Right ventricle myocardium superior (tissue), 1 donor: ENCODE results near the gene KCNK4. TPM values are rescaled to one million over a fixed set of nuclear protein-coding genes. Genes with fewer than 3 reads are reported as not detected.
A peak's percentile ranks its signal among the peaks of the same experiment; 100 is the strongest.

ENCODE experiments used
- ATAC-seq: fragments of 200-7000 bp; cut with Tn5 transposase; one replicate; pipeline ENCODE4 v1.9.1; 2020; ENCODE audit warnings: mild to moderate bottlenecking; ENCODE audit not compliant: poor library complexity
- DNase-seq: peaks from one replicate; pipeline ENCODE4 v3.0.0-alpha.2; 2020
- intact Hi-C: fragments of 100-400 bp; cut with DNase I; formaldehyde crosslinking; loops from one replicate; pipeline ENCODE4 v1.11.2; 2022
- total RNA-seq: library from RNA; stranded (reverse); fragmentation: NEBNext Ultra II Directional; extraction: Animal tissue kit (Norgen Biotek cat#: 25700); gene quantifications from one replicate; pipeline ENCODE4 v1.2.1, GENCODE V29; 2021
- donor health status: DM: no; HTN: yes; CAD: no; lungs with severe emphysema.

The KCNK4 gene
- total RNA-seq, 1 donor from 2014 or later = not detected

DNA sequence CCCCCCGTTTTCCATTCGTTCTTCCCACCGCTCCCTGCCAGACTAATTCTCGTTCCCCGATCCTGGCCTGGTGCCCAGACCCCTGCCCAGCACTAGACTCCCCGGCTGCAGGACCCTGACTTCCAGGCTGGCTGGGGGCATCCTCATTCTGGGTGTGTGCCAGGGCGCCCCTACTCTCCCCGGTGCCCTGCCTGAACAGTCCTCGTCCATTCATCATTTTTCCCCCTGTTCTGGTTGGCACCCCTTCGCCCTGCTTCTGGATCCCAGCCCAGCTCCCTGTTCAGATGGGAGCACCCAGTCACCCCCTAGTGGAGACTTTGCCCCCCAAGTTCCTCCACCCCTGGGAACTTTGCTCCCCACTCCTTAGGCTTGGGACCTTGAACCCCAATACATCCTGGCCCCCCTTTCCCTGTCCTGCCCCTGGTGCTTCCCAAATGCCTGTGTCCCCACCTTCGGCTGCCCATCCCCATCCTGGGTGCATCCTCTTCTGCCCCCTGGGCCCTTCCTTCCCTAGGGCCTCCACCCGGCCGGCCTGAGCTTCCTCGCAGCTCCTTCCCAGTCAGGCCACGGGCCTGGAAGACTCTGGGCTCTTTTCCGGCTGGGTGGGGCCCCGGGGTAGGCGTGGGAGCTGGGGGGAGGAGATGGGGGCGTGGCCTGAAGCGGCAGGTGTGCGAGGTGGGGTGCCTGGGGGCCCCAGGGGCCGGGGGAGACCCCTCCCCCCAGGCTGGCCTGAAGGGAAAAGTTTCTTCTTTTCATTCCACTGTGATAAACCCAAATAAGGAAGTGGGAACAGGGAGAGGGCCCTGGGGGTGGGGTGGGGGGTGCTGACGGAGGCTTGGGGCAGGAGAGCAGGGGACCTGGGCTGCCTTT, 38.9 kb upstream of the KCNK4 start:
- DNase-seq (no peak), ATAC-seq (peak; percentile 5)
- intact Hi-C loops = no loop called here

DNA sequence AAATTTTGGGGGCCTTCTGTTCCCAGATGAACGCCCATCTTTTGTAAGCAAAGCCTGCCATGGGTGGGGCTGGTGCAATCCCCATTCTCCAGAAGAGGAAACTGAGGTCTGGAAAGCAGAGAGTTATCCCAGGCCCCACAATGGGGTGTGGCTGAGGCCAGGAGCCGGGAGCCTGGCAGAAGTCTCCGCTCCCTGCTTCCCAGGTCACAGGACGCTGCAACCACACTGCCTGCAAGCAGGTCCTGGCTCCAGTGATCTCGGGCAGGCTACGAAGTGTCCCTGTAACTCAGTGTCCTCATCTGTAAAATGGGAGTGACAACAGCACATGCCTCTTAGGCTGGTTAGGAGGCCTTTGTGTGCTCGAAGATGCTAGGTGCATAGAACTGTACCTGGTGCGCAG, 38.1 kb upstream of the KCNK4 start:
- no peak for DNase-seq
- ATAC-seq = no peak
- intact Hi-C loops = no loop called here

DNA sequence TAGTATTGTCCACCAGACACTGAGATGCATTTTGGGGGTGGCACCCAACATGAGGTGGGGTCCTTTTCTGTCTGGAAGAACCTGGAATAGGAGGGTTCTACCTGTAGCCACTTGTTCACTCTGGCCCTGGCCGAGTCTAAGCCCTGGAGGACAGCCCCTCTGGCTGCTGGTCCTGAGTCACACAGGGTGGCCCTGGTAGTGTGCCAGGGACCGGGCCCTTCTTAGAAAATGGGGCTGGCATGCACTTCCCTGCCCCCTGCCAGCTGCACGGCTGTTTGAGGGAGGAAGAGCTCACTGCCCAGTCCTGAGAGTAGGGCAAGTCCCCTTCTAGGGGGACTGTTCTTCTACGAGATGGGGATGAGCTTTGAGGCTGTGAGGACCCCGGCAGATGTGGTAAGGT, 37.6 kb upstream of the KCNK4 start:
- DNase-seq (no peak), ATAC-seq (no peak)
- intact Hi-C loops = no loop called here

DNA sequence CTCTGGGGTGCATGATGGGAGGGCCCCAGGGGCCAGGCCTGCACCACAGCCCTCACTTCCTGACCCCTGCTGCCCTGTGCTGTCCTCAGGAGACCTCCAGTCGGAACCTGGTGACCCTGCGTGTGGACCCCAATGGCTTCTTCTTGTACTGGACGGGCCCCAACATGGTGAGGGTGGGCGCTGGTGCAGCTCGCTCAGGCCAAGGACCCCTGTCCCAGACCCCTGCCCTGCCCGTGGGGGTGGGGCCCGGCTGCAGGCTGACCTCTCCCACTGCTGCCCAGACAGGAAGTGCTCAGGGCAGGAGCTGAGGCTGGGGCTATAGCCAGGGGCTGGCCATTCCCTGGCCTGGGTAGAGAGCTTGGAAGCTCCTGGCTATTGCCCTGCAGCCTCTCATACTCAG, 36.8 kb upstream of the KCNK4 start:
- DNase-seq (no peak), ATAC-seq (no peak)
- intact Hi-C loops = no loop called here

DNA sequence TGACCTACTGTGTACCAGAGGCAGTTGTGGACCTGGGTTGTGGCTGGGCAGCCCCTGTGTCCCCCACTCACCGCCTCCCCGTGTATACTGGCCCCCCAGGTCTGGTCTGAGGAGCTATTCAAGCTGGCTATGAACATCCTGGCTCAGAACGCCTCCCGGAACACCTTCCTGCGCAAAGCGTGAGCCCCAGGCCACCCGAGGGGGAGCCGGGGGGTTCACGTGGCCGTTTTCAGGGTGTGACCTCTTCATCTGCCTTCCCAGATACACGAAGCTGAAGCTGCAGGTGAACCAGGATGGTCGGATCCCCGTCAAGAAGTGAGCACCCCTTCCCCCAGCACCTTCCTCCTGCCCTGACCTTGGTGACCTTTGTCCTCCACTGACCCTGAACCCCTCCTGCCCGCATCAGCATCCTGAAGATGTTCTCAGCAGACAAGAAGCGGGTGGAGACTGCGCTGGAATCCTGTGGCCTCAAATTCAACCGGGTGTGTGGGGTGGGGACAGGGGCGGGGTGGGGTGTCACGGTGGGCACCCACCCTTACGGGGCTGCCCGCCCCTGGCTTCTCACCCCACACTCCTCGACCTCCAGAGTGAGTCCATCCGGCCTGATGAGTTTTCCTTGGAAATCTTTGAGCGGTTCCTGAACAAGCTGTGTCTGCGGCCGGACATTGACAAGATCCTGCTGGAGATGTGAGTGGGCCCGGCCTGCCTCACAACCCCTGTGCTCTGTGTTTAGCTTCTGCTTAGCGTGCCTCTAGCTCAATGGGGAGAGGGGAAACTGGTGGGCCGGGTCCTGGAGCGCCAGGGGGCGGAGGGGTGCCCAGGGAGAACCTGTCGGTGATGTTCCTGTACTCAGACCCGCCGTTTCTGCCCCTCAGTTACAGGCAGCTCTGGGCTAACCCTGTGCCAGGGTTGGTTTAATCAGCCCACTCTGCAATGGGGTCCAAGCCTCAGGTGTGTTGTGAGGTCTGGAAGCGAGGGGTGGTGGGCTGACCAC, 35.7 kb upstream of the KCNK4 start:
- intact Hi-C loops = no loop called here
- ATAC-seq (no peak), DNase-seq (no peak)

DNA sequence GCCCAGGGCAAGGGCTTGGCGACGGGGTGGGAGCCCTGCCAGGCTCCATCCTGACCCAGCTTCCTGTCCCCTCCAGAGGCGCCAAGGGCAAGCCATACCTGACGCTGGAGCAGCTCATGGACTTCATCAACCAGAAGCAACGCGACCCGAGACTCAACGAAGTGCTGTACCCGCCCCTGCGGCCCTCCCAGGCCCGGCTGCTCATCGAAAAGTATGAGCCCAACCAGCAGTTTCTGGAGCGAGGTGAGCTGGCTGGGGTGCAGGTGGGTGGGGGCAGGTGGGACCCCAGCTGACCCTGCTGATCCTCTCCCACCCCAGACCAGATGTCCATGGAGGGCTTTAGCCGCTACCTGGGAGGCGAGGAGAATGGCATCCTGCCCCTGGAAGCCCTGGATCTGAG, 34.8 kb upstream of the KCNK4 start:
- DNase-seq (no peak), ATAC-seq (no peak)
- intact Hi-C loops = no loop called here

DNA sequence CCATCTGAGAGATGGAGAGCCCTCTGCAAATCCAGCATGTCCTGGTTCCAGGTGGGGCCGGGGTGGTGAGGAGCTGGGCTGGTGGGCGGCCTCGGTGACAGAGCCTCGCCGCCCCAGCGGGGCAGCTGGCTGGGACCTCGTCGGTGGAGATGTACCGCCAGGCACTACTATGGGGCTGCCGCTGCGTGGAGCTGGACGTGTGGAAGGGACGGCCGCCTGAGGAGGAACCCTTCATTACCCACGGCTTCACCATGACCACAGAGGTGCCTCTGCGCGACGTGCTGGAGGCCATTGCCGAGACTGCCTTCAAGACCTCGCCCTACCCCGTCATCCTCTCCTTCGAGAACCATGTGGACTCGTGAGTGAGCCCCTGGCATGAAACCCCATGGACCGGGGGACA, 32.7 kb upstream of the KCNK4 start:
- ATAC-seq (no peak), DNase-seq (no peak)
- intact Hi-C loops = no loop called here

DNA sequence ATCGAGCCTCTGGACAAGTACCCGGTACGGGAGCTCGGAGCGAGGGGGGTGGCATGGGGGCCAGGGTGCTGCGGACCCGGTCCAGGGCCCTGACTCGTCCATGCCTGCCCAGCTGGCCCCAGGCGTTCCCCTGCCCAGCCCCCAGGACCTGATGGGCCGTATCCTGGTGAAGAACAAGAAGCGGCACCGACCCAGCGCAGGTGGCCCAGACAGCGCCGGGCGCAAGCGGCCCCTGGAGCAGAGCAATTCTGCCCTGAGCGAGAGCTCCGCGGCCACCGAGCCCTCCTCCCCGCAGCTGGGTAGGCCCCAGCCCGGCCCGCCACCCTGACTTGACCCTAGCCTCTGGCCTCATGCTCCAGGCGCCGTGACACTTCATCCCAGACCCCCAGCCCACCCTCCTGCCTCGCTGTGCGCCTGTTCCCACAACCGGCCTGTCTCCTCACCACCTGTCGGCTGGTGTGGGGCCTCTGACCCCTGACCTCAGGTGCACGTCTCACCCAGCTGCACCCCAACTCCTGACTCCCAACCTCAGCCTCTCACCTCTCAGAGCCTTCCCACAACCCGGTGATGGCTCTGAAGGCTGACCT, 32.1 kb upstream of the KCNK4 start:
- ATAC-seq (no peak), DNase-seq (no peak)
- intact Hi-C loops = no loop called here

DNA sequence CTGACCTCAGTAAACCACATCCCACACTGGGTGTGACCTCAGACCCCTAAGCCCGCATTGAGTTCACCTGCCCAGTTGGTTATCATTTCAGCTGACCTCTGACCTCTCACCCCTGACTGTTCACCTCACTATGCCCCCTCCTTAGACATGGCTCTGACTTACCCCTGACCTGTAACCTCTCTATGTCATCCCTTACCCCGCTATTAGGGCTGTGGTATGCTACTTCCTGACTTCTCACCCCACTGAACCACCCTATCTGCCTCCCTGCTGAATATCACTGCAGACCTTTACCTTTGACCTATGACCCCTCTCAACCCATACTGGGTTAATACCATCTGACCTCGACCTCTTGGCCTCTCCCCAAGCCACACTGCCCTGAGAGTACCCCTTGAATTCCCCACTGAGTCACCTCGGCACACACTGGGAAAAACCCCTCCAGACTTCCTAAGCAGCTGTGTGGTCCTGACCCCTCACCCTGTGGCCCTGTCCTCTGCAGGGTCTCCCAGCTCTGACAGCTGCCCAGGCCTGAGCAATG, 31.5 kb upstream of the KCNK4 start:
- no peak for DNase-seq
- intact Hi-C loops = no loop called here
- no peak for ATAC-seq

DNA sequence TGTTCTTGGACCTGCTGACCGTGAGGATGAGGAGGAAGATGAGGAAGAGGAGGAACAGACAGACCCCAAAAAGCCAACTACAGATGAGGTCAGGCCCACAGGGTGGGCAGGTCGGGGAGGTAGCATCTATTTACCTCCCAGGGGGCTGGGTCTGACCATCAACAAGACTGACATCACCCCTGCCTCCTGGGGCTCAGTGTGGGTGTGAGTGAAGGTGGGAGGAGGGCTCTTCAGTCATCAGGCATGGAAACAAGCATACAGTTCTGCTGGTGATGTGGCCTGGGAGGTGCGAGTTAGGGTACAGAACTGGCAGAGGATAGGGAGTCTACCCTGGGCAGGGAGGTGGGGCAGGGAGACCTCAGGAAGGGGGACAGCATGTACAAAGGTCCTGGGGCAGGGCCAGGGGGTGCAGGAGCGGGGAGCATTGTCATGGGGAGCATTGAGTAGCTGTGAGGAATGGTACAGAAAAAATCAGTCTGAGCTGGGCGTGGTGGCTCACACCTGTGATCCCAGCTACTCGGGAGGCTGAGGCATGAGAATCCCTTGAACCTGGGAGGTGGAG, 30.9 kb upstream of the KCNK4 start:
- ATAC-seq (no peak), DNase-seq (no peak)
- intact Hi-C loops = no loop called here

DNA sequence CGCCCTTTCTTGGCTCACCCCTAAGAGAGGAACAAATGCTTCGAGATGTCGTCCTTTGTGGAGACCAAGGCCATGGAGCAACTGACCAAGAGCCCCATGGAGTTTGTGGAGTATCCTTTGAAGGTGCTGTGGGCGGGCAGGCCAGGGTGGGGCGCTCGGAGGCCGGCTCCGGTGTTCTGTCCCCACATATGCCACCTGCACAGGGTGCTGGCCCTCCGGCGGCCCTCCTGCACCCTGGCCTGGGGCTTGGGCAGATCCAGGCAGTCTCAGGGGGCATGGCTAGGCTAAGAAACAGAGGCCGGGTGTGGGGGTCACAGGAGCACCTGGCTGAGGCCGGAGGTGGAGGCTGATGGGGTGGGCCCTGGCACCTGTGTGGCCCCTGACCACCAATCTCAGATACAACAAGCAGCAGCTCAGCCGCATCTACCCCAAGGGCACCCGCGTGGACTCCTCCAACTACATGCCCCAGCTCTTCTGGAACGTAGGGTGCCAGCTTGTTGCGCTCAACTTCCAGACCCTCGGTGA, 29.5 kb upstream of the KCNK4 start:
- no peak for DNase-seq
- intact Hi-C loops = no loop called here

DNA sequence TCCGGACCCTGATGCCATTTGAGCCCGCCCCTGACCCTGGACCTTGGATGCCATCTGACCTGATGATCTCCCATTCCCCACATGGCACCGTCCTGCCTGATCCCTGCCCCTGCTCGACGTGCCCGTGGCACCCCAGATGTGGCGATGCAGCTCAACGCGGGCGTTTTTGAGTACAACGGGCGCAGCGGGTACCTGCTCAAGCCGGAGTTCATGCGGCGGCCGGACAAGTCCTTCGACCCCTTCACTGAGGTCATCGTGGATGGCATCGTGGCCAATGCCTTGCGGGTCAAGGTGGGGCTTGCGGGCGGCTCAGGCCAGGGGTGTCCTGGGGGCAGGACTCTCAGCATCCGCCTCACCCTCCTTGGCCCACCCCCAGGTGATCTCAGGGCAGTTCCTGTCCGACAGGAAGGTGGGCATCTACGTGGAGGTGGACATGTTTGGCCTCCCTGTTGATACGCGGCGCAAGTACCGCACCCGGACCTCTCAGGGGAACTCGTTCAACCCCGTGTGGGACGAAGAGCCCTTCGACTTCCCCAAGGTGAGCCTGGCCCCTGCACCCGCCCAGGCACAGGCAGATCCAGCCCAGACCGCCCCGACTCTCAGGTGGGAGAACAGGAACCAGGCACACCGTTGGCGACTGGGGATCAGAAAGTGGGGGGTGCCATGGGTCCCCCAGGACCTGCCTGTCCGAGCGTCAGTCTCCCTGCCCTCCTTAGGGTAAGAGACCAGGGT, 28.7 kb upstream of the KCNK4 start:
- DNase-seq (no peak), ATAC-seq (no peak)
- intact Hi-C loops = no loop called here

More for the DNA sequence above, 29.5 kb upstream of the KCNK4 start:
- no peak for ATAC-seq

DNA sequence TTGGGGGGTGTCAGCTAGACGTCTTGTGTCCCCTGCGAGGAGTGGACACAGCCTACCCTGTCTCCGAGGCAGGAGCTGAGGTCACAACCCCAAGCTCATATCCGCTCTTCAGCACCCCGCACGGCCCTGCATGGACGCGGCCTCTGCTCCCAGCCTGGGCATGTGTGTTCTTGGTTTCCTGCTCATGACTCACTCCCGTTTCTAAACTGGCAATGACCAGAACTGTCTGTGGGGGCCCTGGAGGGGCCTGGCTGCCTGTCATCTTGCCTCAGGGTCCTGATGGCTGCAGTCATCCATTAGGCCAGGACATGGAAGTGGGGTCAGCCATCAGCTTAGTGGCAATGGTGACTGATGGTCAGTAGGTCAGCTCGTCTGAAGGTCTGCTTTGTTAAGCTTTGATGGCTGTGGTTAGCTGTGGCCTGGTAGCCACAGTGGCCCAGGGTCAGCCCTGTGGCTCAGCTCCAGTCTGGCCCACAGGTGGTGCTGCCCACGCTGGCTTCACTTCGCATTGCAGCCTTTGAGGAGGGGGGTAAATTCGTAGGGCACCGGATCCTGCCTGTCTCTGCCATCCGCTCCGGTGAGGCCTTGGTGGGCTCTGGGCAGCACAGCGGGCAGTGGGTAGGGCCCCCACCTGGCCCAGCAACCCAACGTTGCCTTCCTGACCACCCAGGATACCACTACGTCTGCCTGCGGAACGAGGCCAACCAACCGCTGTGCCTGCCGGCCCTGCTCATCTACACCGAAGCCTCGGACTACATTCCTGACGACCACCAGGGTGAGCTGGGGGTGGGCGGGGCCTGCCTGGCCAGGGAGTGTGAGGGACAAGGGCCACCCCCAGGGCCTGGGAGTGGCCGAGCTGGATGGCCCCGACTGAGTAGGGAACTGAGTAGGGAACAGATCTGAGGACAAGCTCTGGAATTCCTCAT, 27.8 kb upstream of the KCNK4 start:
- ATAC-seq = no peak
- no peak for DNase-seq
- intact Hi-C loops = no loop called here

DNA sequence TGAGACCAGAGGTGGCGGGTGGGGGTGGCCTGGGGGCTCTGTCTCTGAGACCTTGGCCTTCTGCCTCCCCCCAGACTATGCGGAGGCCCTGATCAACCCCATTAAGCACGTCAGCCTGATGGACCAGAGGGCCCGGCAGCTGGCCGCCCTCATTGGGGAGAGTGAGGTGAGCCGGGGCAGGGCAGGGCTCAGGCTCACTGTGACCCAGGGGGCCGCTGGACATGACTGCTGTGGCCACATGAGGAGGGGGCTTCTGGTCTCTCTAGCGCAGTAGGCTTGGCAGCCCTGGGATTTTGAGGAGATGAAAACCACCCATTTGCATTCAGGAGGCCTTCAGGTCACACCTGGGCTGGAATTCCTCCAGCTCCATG, 27.2 kb upstream of the KCNK4 start:
- intact Hi-C loops = no loop called here
- no peak for ATAC-seq
- no peak for DNase-seq

DNA sequence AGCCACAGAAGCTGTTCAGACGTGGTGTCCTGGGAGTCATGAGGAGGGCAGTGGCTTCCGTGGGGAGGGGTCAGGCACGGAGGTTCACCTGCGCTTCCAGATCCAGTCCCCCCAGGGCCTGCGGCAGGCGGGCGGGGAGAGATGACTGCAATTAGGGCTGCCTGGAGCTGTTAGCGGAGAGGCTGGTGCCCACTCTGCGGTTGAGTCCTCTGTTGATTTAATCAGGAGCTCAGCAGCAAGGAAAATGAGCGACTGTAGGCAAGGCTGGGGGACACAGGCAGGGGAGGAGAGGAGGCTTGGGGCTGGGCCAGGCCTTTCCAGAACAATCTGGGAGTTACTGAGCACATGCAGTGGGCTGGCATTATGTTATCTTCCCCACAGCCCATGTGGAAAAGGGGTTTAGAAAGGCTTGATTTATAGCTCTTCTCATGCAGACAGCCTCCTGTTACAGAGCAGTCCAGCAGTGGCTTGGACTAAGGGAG, 26.7 kb upstream of the KCNK4 start:
- intact Hi-C loops = no loop called here
- ATAC-seq = no peak
- DNase-seq = no peak

DNA sequence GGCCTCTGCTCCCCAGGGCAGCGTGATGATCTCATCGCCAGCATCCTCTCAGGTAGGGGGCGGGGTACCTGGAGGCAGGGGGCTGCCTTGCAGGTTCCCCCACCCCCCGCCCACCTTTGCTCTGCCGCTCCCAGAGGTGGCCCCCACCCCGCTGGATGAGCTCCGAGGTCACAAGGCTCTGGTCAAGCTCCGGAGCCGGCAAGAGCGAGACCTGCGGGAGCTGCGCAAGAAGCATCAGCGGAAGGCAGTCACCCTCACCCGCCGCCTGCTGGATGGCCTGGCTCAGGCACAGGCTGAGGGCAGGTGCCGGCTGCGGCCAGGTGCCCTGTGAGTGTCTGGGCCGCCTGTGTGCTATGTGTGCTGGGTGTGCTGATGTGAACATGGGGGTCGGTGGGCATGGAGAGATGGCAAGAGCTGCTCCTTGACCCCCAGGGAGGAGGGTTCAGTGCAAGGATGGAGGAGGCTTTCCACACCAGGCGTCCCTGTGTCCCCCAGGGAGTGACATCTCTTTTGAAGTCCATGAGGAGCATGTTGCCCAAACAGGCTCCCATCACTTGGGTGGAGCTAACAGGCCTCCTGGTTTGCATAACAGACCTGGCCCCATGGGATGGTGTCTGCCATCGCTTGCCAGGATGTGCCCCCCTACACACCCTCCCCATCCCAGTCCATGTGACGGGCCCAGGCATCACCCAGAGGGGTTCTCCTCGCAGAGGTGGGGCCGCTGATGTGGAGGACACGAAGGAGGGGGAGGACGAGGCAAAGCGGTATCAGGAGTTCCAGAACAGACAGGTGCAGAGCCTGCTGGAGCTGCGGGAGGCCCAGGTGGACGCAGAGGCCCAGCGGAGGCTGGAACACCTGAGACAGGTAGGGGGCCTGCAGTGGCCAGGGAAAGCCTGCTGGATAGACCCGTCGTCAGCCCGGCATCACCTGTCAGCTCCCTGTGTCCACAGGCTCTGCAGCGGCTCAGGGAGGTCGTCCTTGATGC, 25.6 kb upstream of the KCNK4 start:
- no peak for DNase-seq
- intact Hi-C loops = no loop called here
- no peak for ATAC-seq
